PC-9 (cell line): ENCODE results near the gene CDKN2B-AS1. TPM values are rescaled to one million over a fixed set of nuclear protein-coding genes. Genes with fewer than 3 reads are reported as not detected.

ENCODE experiments used
- BruUV-seq: library from RNA; stranded (reverse); fragments of 400-500 nt; replicated peaks from 2 replicates; lab custom pipeline; 2021; lab: Mats Ljungman, UMichigan
- CTCF ChIA-PET: fragments of 300-600 bp; sonication (Branson Sonifier 250); formaldehyde crosslinking; loops from one replicate; lab custom pipeline; 2022; ENCODE audit warnings: antibody characterized with exemption; lab: Charles Lee
- POLR2A ChIA-PET: fragments of 300-600 bp; sonication (Branson Sonifier 250); formaldehyde crosslinking; loops from one replicate; lab custom pipeline; 2022; ENCODE audit warnings: antibody characterized with exemption; ENCODE audit not compliant: unreplicated experiment; lab: Charles Lee
- DNase-seq, 2 experiments: peaks; one replicate each; pipeline versions ENCODE4 v3.0.0 to v3.0.0-alpha.2; 2015 to 2022; ENCODE audit warnings: mixed read lengths in 1 of 2
- H2AFZ ChIP-seq: fragments of 200-600 bp; sonication (generic); 2 replicates; pipeline ENCODE4 v1.8.1; 2017; ENCODE audit warnings: antibody characterized with exemption
- H3F3A ChIP-seq: fragments of 200-600 bp; sonication (generic); 2 replicates; pipeline ENCODE4 v1.8.1; 2017; ENCODE audit warnings: antibody characterized with exemption, mild to moderate bottlenecking, low read depth; ENCODE audit not compliant: insufficient read depth
- H3K27ac ChIP-seq: fragments of 200-600 bp; sonication (generic); 2 replicates; pipeline ENCODE4 v1.6.1; 2016; ENCODE audit warnings: mixed run types
- H3K27me3 ChIP-seq: fragments of 200-600 bp; sonication (generic); 2 replicates; pipeline ENCODE4 v1.6.1; 2016; ENCODE audit warnings: low read depth, mixed run types; ENCODE audit not compliant: insufficient read depth
- H3K36me3 ChIP-seq: fragments of 200-600 bp; sonication (generic); 2 replicates; pipeline ENCODE4 v1.6.1; 2016; ENCODE audit warnings: low read depth, mixed run types
- H3K4me1 ChIP-seq: fragments of 200-600 bp; sonication (generic); replicated peaks from 2 replicates; pipeline ENCODE4 v1.6.1; 2016; ENCODE audit warnings: mixed run types; ENCODE audit not compliant: insufficient read depth
- H3K4me2 ChIP-seq: fragments of 200-600 bp; sonication (generic); 2 replicates; pipeline ENCODE4 v1.6.1; 2017; ENCODE audit warnings: mixed run types
- H3K4me3 ChIP-seq: fragments of 200-600 bp; sonication (generic); 2 replicates; pipeline ENCODE4 v1.6.1; 2016; ENCODE audit warnings: mixed run types
- H3K79me2 ChIP-seq: fragments of 200-600 bp; sonication (generic); 2 replicates; pipeline ENCODE4 v1.6.1; 2017; ENCODE audit warnings: low read depth, mixed run types
- H3K9me2 ChIP-seq: fragments of 200-600 bp; sonication (generic); 2 replicates; pipeline ENCODE4 v1.8.1; 2017; ENCODE audit warnings: mild to moderate bottlenecking; ENCODE audit not compliant: insufficient read depth
- H3K9me3 ChIP-seq: fragments of 200-600 bp; sonication (generic); 2 replicates; pipeline ENCODE4 v1.8.1; 2016; ENCODE audit warnings: low read depth; ENCODE audit not compliant: insufficient read depth
- H4K20me1 ChIP-seq: fragments of 200-600 bp; sonication (generic); 2 replicates; pipeline ENCODE4 v1.8.1; 2017; ENCODE audit not compliant: insufficient read depth
- CTCF ChIP-seq: fragments of 200-600 bp; sonication (generic); conservative IDR thresholded peaks from 2 replicates; pipeline ENCODE4 v1.6.1; 2017; ENCODE audit warnings: mixed run types, antibody characterized with exemption, mild to moderate bottlenecking, moderate library complexity
- EZH2 ChIP-seq: fragments of 200-600 bp; sonication (generic); IDR thresholded peaks from 2 replicates; pipeline ENCODE4 v1.8.0; 2017; ENCODE audit warnings: antibody characterized with exemption, low read depth
- intact Hi-C: fragments of 100-400 bp; cut with micrococcal nuclease; formaldehyde crosslinking; loops from one replicate; pipeline ENCODE4 v1.10.0; 2022; ENCODE audit not compliant: unreplicated experiment
- total RNA-seq: library from RNA; stranded (reverse); gene quantifications from 2 replicates; pipeline ENCODE4 v1.2.3, GENCODE V29; 2021

The CDKN2B-AS1 gene
- total RNA-seq, 1 experiment from 2014 or later, result 11.6 TPM

DNA sequence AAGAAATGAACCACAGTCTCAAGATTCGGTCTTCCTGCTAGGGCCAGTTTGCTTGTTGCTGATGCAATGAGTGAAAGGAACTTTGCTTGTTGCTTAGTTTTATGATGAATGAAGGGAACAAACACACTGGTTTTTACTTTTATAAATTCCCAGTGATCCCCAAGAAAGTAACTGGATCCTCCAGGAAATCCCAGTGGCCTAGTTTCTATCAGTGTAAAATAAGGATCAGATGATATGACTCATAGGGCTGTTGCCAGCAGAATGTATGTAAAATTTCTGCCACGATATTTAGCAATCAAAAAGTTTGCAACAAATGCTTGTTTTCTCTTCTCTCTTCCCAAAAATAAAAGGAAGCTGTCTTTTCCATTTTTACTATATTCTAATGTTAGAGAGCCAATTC is 174.7 kb downstream of the CDKN2B-AS1 start:
- Histone ChIP-seq H3K79me2 (no peaks in the 10 kb centered on the region), H3F3A (peaks cover 12% of the 10 kb centered on the region), H3K9me3 (no peaks in the 10 kb centered on the region), H3K4me3 (no peak overlapping the region), H3K4me2 (0 out of 2 replicates have a peak overlapping the region, but pooled peaks have one; percentile 0), H2AFZ (no peak overlapping the region), H3K27ac (peak overlapping the region; percentile 72), H3K36me3 (no peaks in the 10 kb centered on the region), H3K27me3 (no peaks in the 10 kb centered on the region), H3K9me2 (no peaks in the 10 kb centered on the region), H4K20me1 (no peaks in the 10 kb centered on the region), H3K4me1 (peaks cover 34% of the 10 kb centered on the region)
- intact Hi-C loops, result no loop called here
- peak in 1 of 2 experiments; percentile 38 for DNase-seq
- CTCF ChIA-PET, result no interaction called here
- POLR2A ChIA-PET, result no interaction called here
- TF ChIP-seq CTCF (no peak), EZH2 (no peak)
- no TSS peak for BruUV-seq

GRCh38 chr9:22169727-22170503 is 175.3 kb downstream of the CDKN2B-AS1 start:
- Histone ChIP-seq H3F3A (peaks cover 12% of the 10 kb centered on the region), H3K9me2 (no peaks in the 10 kb centered on the region), H3K4me2 (peak overlapping the region; percentile 10; the same call in 1 of the 2 replicates), H3K4me1 (peaks cover 32% of the 10 kb centered on the region), H4K20me1 (no peaks in the 10 kb centered on the region), H3K4me3 (no peak overlapping the region), H3K9me3 (no peaks in the 10 kb centered on the region), H3K27me3 (no peaks in the 10 kb centered on the region), H3K36me3 (no peaks in the 10 kb centered on the region), H3K79me2 (no peaks in the 10 kb centered on the region), H2AFZ (no peak overlapping the region), H3K27ac (peak overlapping the region; percentile 72)
- no peak for DNase-seq
- intact Hi-C loops, result no loop called here
- POLR2A ChIA-PET, result no interaction called here
- no peak for TF ChIP-seq EZH2
- TF ChIP-seq CTCF, result no peak
- no TSS peak for BruUV-seq
- CTCF ChIA-PET, result no interaction called here

Other genes with a start within 250 kb of the CDKN2B-AS1 start
- gene MTAP, start 192.2 kb upstream of the CDKN2B-AS1 start, total RNA-seq, result 44.1 and 46.1 TPM in 2 replicates
- gene CDKN2A, start 399 bp upstream of the CDKN2B-AS1 start, total RNA-seq, result 282 and 404 TPM in 2 replicates
- gene CDKN2B, start 14.5 kb downstream of the CDKN2B-AS1 start, total RNA-seq, result 33.8 and 40.2 TPM in 2 replicates